Right hindlimb (tissue), 1 donor: ENCODE results near the gene GLYATL1.

ENCODE experiments used
- DNase-seq: peaks from one replicate; pipeline ENCODE4 v3.0.0-alpha.2; 2018

Gene GLYATL1

DNA sequence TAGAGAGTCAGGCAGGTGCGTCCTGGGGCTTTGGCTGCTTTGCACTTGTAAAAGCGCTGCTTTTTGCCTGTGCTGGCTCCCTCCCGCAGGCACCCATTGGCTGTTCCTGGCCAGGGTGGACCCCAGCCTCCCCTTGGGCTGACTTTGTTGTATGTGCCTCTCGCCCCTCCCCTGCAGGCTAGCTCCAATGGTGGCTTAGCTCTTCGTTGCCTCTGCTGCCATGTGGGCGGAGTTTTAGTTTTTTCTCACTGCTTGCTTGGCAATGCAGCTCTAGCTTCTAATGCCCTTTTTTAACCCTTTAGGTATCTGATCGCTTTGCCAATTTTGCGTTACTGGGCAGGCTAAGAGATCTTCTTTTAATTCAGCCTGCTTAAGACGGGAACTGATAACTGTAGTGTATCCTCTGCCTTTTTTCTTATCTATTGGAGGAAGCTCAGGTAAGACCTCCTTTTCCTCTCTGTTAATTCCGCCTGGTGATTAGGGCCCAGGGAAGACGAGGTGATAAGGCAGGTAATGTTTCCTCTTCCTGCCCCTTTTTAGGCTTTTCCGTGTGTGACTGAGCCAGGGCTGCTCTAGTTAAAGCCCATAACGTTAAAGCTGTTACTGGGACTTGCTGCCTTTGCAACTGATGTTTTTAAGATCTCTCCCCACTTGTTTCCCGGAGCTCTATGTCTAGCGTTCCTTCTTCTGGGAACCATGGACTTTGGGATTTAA, 11.7 kb upstream of the GLYATL1 start:
- DNase-seq = peak; percentile 48

DNA sequence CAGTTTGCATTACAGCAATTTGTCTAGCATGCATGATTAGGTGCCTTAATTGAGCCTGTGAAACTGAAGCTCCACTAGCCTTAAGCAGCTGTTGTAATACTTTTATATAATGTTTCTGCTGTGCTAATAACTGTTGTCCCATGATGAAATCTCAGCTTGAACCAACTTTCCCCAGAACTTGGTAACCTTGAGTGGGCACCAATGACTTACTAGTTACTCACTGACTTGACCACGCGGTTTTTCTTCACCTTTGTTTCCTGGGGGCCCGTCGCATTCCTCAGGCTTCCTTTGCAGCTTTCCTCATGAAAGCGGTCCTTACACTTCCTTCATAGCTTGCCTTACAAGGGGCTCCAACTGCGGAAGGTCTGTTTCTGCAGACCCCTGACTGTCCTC, 11.2 kb upstream of the GLYATL1 start:
- no peak for DNase-seq

DNA sequence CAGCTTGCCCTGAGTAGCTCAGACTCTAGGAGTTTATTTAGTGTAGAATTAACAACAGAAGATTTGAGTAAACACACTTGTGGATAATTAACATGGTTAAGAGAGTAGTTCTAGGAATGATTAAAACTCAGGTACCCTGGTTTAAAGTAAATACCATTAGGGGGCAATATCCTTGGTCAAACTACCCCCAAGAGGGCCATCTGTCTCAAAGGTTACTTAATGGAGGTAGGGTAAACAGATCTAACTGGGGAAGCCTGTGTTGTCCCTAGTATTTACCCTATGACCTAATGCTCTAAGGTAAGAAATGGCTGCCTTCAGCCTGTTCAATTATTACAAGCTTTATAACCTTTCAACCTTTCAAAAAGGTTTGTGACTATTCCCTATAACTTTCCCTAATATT, 10.6 kb upstream of the GLYATL1 start:
- no peak for DNase-seq

DNA sequence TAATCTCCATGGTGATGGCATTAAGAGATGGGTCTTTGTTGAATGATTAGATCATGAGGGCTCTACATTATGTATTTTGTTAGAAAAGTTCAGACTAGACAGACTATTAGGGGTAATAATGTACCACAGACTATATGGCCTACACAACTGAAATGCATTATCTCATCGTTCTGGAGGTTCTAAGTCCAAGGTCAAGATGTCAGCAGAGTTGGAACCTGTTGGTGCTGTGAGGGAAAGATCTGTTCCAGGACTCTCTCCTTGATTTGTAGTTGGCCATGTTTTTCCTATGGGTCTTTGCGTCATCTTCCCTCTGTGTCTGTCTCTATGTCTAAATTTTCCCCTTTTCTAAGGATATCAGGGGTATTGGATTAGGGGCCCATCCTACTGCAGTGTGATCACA, 8.4 kb upstream of the GLYATL1 start:
- DNase-seq = no peak

DNA sequence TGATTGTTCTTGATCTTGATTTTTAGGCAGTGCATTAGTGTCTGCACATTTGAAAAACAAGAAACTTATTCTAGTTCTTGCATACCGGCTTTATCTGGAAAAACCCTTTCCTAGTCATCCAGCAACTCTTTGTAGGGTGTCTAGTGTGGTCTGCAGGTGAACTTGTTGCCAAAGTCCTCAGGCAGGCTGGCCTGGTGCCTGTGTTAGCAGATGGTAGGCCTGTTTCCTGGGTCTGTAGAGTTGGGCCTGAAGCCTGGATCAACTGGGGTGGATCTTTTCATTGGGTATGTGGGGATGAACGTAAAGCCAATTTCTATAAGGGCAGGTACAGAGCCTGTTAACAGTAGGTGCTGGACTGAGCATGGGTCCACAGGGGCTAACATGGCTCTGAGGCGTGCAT, 5.6 kb upstream of the GLYATL1 start:
- no peak for DNase-seq

DNA sequence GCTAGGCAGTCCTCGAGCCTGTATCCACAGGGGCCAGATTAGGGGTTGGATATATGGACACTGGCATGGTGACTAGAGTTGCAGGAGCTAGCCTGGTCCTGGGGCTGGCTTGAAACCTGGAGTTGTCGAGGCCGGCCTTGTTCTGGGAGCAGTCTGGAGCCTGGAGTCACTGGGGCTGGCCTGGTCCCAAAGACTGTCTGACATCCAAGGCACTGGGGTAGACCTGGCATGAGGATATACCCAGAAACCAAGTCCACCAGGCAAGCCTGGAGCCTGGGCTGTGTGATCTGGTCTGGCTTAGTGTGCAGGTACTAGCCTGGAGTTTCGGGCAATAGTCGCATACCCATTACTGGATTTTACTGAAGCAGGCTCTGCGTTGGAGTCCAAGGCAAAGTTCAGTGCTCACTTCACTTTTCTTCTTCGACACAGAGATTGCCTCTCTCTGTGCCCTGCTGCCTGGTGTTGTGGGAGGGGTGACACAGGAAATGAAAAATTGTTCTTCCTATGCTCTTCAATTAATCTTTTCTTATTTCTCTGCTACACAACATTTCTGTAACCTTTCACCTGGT, 4.3 kb upstream of the GLYATL1 start:
- no peak for DNase-seq

DNA sequence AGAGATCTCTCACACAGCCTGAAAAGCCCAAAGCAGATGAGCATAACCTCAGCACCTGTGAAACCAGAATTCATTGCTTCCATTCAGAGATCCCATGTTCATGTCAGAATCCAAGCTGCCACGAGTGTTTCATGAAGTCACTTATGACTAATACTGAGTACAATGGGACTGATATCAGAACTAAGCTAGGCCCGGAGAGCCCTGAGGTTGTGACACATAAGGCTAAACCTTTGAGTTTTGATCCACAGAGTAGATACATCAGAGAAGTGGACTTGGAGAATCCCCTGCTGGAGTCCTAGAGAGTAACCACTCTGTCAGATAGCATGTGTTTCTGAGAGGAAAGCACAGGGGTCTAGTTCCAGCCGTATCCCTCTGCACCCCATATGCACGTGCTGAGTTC, 890 bp upstream of the GLYATL1 start:
- DNase-seq = no peak

DNA sequence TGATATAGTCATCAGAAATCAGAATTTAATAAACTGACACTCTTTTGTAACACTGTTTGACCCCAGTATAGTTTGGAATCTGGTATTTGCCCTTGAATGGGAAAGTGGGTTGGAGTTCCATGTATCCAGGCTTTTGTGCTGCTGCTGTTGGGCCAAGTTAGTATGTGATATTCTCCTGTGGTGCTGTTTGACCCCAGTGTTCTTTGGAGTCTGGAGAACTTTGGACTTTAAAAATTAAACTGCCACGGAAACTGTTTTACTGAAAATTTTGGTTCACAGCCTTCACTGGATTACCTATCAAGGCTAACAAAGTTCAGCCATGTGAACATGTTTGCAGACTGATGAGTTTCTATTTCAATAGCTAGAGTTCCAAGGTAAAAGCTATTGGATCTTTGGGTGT, 740 bp downstream of the GLYATL1 start:
- no peak for DNase-seq

DNA sequence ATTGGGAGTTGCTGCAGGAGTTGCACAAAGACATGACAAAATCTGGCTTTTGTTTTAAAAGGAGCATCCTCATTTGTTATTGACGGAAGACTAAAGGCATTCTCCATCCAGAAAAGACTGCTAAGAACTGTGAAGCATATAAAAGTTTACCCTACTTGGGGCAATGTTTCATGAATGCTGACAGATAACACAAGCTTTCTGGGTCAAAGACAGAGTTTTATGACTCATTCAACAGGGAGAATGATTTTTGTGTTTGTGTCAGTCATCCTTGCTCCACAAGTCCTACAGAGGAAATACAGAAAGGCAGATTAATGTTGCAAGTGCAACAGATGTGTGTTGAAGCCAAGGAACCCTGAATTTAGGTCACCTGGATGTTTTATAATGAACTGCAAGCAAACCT, 2.5 kb downstream of the GLYATL1 start:
- no peak for DNase-seq

DNA sequence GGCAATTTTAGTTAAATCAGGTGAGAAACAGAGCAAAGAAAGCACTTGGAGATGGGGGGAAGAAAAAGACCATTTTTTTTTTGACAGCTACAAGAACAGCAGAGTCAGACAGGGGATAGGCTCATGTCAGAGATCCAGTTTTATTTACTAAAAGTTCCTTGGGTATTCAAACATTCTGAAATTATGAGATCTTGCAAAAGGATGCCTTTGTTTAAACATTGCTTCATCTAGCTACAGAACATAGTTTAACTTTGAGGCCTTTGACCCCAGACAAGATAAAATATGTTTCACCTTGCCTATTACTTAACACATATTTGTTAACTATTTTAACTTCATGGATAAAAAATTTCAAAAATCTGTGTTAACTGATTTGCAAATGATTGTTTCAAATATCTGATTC, 6.4 kb downstream of the GLYATL1 start:
- DNase-seq = no peak

DNA sequence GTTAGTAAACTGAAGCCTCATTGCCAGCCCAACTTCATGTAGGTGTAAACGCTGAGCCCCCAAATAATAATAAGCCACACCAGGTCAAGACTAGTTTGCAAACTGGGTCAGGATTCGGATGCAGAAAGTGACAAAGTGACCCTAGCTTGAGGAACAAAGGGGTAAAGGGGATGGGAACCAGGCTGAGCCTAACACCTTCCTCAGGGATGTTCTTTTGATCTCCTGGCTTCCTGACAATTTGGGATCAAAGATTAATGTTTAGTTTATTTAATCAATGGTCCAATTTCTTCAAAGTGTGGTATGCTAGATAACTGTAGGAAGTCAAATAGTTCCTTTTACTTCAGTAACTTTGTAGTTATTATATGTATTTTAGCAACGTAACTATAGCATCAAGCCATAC, 9.9 kb downstream of the GLYATL1 start:
- DNase-seq = no peak

DNA sequence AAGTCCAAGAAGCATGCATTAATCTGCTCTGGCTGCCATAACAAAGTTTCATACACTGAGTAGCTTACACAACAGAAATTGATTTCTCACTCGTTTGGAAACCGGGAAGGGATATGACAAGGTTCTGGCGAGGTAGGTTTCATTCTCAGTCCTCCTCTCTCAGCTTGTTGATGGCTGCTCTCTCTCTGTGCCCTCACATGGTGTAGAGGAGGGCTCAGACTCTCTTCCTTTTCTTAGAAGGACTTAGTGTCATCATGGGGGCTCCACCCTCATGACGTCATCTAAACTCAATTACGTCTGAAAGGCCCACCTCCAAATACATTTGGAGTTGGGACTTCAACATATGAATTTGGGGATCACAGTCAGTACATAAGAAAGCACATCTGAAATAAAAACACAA, 18.6 kb downstream of the GLYATL1 start:
- DNase-seq = no peak

DNA sequence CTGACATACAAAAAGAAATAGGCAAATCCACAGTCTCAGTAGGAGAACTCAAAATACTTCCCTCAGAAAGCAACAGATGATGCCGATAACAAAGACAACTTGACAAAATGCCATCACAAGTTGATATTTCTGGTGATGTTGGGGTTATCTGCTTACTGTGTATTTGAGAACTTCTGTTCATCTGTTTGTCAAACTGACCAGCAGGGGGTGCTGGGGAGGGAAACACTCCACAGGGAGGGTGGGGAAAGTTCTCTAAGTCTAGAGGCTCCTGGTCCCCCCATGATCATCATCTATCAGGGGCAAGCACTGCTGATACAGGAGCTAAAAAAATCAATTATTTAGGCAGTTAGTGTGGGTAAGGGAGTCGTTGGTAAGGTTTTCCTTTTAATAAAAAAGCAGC, 19.2 kb downstream of the GLYATL1 start:
- peak; percentile 21 for DNase-seq

DNA sequence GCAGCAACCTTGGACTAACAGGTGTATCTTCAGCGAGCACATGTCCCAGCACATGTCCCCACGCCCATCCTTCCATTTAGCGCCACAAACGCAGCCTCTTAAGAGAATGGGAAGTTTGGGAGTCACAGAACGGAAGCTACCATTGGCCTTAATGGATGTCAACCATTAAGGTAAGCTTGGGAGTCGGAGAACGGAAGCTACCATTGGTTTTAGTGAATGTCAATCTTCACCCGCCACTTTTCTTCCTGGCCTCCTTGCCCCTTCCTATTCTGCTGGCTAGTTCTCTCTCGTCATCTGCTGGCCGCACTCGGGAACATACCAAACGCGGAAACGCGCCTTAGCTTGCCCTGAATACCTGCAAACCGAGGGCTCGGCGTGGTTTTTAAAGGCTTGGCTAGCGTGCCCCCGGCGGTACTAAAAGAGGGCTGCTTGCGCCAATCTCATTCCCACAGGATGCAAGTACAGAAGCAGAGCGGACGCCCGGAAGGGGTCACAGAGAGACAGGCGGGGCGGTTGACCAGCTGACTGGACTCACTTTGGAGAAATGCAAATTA, 24.3 kb downstream of the GLYATL1 start:
- peak; percentile 19 for DNase-seq

DNA sequence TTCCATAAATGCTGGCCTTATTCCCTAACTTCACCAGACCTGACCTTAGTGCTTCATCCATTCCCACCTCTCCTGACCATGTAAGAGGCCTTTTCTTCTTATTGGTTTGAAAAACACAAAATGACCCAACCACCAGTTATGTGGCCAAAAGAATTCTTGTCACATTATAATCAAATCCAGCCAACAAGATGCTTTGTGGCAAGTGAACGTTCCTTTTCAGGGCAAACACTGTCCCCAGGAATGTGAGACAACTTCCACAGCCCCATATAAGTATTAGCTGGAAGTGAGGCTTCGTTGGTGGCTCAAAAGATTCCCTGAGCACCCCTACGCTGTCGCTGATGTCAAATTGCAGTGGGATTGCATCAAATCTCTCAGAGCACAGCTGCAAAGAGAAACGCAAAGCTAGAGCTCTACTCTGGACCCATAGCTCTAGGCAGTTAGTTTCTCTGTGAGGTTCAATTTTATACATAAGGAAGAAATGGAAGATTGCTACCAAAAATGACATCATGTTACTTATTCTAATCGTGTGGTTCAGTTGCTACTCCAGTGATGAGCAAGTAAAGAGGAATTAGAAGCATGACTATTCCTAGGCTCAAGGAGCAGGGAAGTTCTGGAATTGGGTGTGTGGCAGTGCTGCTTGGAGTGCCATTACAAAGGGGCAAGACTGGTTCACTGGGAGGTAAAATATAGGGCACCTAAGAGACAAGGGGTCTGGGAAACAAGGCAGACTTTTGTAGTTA, 26.1 kb downstream of the GLYATL1 start:
- DNase-seq = no peak

DNA sequence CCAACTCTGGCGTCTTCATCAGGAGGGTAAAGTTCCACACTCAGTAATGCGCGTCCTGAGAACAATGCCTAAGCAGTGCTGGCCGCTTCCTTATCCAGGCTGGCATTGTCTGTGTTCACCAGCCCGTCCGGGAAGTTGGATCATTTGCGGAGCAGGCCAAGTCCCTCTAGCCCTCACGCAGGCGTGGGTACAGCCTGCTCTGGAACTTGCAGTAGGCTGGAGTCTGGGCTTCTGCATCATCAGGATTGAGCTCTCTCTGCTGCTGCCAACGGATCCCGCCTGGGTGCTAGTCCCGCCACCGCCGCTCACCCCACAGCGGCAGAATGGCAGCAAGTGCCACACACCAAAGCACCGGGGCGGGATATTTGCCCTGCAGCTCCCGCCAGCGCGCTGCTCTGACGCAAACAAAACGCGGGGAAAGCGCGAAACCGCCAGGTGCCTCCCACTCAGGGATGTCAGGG, 29.0 kb downstream of the GLYATL1 start:
- peak; percentile 32 for DNase-seq

DNA sequence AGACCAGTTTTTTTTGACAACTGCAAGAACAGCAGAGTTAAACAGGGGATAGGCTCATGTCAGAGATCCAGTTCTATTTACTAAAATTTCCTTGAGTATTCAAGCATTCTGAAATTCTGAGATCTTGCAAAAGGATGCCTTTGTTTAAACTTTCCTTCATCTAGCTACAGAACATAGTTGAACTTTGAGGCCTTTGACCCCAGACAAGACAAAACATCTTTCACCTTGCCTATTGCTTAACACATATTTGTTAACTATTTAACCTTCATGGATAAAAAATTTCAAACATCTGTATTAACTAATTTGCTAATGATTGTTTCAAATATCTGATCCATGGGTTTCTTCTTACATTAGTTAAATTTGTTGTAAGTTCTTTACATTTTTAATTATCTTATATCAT, 38.2 kb downstream of the GLYATL1 start:
- DNase-seq = no peak

DNA sequence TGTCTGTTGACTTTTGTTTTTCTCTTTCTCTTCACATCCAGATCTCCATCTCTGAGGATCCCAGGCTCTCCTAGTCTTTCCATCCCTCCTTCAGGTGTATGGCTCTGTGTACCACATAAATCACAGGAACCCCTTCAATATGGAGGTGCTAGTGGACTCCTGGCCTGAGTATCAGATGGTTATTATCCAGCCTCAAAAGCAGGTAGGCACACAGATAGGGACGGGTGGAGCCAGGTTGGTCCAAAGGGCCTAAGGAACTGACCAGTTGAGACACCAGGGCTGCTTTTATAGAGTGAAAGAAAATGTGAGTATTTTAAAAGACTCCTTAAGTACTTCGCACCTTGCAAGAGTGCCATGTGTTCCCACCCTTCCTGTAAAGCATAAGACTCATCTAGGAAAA, 39.9 kb downstream of the GLYATL1 start:
- no peak for DNase-seq

DNA sequence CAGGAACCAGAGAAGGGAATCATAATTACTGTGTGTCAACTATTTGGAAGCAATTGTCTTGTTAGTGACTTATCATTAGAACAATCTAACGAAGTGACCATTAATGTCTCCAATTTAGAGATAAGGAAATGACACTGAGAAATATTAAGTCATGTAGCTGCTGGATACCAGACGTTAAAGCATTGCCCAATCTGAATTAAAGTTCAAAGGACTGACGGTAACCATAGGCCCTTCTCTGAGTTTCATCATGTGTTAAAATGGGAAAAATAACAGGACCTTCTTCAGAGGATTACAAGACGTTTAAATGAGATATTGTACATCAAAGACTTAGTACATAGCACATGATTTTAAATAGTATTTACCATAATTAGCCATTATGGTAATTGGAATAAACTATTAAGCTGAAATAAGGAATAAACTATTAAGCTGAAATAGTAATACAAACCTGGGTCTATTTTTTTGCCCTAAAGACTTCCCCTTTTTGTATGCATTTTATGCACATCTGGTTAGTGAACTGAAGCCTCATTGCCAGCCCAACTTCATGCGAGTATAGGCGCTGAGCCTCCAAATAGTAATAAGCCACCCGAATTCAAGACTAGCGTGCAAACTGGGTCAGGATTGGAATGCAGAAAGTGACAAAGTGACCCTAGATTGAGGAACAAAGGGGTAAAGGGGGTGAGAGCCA, 41.0 kb downstream of the GLYATL1 start:
- DNase-seq = no peak

DNA sequence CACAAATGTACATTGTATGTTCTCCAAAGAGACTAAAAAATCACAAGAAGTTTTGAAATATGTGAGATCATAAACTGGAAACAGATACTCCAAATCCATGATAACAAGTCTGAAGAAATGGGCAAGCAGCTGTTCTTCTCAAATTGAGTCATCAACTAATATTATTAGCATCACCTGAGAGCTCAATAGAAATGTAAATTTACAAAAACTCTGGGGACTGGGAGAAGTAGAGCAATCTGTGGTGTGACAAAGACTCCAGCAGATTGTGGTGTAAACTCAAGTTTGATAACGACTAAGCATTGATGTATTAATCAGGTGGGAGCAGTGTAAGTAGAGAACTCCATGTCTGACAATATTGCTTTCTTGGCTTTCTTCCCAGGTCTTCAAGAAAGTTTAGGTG, 53.2 kb downstream of the GLYATL1 start:
- DNase-seq = no peak

DNA sequence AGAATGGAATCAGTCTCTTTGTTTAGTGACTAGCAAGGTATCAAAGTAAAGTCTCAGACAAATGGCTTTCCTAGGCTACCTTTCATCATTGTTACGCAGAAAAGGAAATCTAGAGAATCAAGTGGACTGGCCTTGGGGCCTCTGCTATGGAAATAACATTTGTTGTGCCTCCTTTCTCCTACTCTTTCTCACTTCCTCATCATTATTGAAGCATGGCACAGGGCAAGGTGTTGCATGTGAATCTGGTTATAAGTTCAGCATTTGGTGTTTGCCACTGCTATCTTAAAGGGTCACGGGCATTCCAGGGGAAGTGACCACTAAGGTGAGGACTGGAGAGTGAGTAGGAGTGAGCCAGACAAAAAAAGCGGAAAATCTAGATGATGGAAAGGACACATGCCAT, 54.9 kb downstream of the GLYATL1 start:
- no peak for DNase-seq

DNA sequence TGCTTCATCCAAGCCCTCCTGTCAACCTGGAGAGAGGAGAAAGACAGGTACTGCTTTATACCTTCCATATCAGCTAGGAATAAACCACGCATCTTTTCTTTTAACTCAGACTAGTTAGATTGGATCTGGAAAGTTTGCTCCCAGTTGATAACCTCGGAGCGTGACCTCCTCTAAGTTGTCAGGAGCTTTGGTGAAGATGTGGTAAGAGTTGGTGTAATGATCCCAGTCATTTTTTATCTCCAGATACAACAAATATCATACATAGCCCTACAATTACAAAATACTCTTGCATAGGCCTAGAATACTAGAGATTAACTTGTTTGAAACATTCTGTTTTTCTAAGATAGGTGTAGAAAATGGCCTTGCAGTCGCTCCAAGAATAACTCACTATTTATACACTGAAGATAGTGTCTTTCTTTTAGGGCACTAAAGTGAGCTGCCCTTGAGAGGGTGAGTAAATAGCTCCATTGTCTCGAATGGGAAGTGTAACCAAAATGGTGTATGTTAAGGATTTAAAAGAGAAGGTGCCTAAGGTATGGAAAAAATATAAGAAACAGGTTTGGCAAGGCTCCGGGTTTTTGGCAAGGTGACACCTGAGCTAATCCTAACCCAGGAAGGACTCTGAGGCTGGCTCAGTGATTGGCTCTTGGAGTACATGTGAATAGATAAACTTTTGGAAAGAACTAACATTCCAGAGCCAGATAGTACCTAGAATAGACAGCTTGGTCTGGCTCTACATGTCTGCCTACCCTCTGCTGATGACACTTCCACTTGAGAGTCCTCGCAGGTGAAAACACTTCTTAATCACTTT, 59.4 kb downstream of the GLYATL1 start:
- no peak for DNase-seq

DNA sequence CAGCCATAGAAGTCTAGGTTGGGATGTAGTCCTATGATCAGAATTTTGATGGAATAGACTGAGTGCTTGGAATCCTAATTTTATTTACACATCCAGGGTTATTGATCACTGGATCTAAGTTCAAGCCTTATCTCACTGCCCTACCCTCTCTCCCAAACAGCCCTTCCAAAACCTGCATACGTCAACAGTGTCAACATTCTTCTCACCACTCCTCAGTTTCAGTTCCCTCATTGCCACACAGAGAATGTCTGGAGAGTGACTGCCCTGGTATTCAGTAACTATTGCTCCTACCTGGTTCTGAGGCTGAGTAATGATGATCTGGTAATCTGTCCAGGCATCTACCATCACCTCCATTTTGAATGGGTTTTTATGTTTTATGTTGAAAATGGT, 60.0 kb downstream of the GLYATL1 start:
- no peak for DNase-seq
